K562 (cell line): ENCODE data around the gene CABP2. TPM values are rescaled to one million over a fixed set of nuclear protein-coding genes. Genes with fewer than 3 reads are reported as not detected.

Experiments used
- FIP1L1 ChIP-seq: fragments of 200-400 bp; formaldehyde crosslinking; IDR thresholded peaks from 2 replicates; pipeline ENCODE4 v1.6.1; 2018; ENCODE audit warnings: mild to moderate bottlenecking, low read depth, low read length; ENCODE audit not compliant: poor library complexity, severe bottlenecking
- GTF2E2 ChIP-seq: fragments of 200-800 bp; sonication (Bioruptor generic); IDR thresholded peaks from 2 replicates; pipeline ENCODE4 v1.6.1; 2016; ENCODE audit warnings: missing genetic modification characterization, missing compliant biosample characterization
- JUNB ChIP-seq: fragments of 450-650 bp; formaldehyde crosslinking; conservative IDR thresholded peaks from 2 replicates; pipeline ENCODE4 v1.4.0; 2020; ENCODE audit warnings: mild to moderate bottlenecking
- SIN3A ChIP-seq, 2 experiments: fragments of 150-350 bp in 1 of 2; IDR thresholded peaks; 2 replicates each; pipeline ENCODE4 v1.6.1; 2011 to 2016; ENCODE audit warnings: borderline replicate concordance in 2 of 2, low read depth in 2 of 2, low read length in 2 of 2, mild to moderate bottlenecking in 2 of 2, moderate library complexity in 2 of 2; ENCODE audit not compliant: control insufficient read depth in 1 of 2
- TFAM ChIP-seq: fragments of 250-450 bp; sonication (Bioruptor Pico); conservative IDR thresholded peaks from 2 replicates; pipeline ENCODE4 v1.5.0; 2021; ENCODE audit warnings: mild to moderate bottlenecking, moderate library complexity
- XRCC4 ChIP-seq: IDR thresholded peaks from one replicate; pipeline ENCODE4 v1.6.1; 2011; ENCODE audit not compliant: insufficient read depth, insufficient read length; ENCODE audit errors: extremely low read depth
- ZNF699 ChIP-seq: fragments of 250-450 bp; sonication (Bioruptor Pico); IDR thresholded peaks from 2 replicates; pipeline ENCODE4 v1.8.0; 2021; ENCODE audit warnings: mild to moderate bottlenecking, moderate library complexity; ENCODE audit not compliant: insufficient replicate concordance
- ZNF717 ChIP-seq: fragments of 250-450 bp; sonication (Bioruptor Pico); IDR thresholded peaks from 2 replicates; pipeline ENCODE4 v1.5.0; 2021
- polyA plus RNA-seq, 8 experiments: library from polyadenylated mRNA; depleted of rRNA in 4 of 8; stranded (reverse) in 5 of 8; unstranded in 3 of 8; fragments of >200 nt; fragmentation: Nextera tagmentation in 2 of 8; fragmentation: Illumina TruSeq in 1 of 8; extraction: Ambion mirVana in 2 of 8; extraction: Trizol in 1 of 8; gene quantifications; 2 replicates each; pipeline versions ENCODE4 v1.2.1 to v1.2.3, GENCODE V29; 2011 to 2014; ENCODE audit warnings: inconsistent platforms in 1 of 8, missing spikeins in 1 of 8
- total RNA-seq, 7 experiments: library from RNA; depleted of rRNA in 6 of 7; stranded (reverse); fragments of >200 nt in 6 of 7; fragmentation: Illumina TruSeq in 2 of 7; extraction: Trizol in 2 of 7; gene quantifications; 2 replicates each; pipeline versions ENCODE4 v1.2.1 to v1.2.3, GENCODE V29; 2011 to 2021; ENCODE audit warnings: low replicate concordance in 1 of 7
- TF ChIP-seq, protein P1 (sequence below): fragments of 200-600 bp; sonication (generic); IDR thresholded peaks from one replicate; pipeline ENCODE4 v1.6.1; 2012; ENCODE audit warnings: mild to moderate bottlenecking, low read depth, low read length, inconsistent platforms
- TF ChIP-seq, protein P2 (sequence below): fragments of 450-650 bp; formaldehyde crosslinking; IDR thresholded peaks from 2 replicates; pipeline ENCODE4 v1.4.0; 2022; ENCODE audit warnings: missing genetic modification characterization
- TF ChIP-seq, protein P3 (sequence below): fragments of 450-650 bp; IDR thresholded peaks from 2 replicates; pipeline ENCODE4 v1.7.1; 2018; ENCODE audit warnings: mild to moderate bottlenecking, low read depth; ENCODE audit not compliant: partially characterized antibody

CABP2 gene
- total and polyA plus RNA-seq, 9 of the 15 experiments (the other 6 are each of a cell fraction or from before 2014, with no cell fraction given): not detected

DNA sequence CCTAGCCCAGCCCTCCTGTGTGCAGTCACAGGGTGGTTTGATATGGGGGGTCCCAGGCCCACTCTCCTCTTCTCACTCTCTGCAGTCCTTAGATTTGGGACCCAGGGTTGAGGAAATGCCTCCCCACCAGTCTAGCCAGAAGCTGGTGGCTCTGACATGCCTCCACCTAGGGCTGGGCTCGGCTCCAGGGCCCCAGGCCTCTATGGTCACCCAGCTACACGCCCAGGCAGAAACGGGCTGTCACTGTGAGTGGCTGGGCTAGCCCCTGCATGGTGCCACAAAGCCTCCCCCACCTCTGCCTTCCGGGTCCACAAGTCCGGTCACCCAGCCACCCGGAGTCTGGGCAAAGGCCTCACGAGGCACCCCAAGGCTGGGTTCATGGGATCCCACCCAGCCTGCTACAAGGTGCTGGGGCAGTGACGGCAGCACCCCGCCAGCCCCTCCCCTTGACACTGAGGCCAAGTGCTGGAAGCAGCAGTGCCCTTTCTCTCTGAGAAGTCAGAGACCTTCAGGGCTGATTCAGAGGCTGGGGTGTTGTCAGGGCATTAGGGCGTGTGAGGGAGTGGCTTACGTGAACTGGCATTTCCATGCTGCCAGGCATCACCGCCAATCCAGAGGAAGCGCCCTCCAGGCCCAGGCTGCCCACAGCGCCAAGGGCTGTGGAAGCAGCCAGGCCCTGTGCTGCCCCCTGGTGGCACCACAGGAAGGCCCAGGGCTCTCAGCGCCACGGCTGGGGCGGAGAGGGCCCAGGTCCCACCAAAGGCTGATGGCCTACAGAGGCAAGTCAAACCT is 17.4 kb downstream of the CABP2 start (continued):
- TF ChIP-seq, protein P1, sequence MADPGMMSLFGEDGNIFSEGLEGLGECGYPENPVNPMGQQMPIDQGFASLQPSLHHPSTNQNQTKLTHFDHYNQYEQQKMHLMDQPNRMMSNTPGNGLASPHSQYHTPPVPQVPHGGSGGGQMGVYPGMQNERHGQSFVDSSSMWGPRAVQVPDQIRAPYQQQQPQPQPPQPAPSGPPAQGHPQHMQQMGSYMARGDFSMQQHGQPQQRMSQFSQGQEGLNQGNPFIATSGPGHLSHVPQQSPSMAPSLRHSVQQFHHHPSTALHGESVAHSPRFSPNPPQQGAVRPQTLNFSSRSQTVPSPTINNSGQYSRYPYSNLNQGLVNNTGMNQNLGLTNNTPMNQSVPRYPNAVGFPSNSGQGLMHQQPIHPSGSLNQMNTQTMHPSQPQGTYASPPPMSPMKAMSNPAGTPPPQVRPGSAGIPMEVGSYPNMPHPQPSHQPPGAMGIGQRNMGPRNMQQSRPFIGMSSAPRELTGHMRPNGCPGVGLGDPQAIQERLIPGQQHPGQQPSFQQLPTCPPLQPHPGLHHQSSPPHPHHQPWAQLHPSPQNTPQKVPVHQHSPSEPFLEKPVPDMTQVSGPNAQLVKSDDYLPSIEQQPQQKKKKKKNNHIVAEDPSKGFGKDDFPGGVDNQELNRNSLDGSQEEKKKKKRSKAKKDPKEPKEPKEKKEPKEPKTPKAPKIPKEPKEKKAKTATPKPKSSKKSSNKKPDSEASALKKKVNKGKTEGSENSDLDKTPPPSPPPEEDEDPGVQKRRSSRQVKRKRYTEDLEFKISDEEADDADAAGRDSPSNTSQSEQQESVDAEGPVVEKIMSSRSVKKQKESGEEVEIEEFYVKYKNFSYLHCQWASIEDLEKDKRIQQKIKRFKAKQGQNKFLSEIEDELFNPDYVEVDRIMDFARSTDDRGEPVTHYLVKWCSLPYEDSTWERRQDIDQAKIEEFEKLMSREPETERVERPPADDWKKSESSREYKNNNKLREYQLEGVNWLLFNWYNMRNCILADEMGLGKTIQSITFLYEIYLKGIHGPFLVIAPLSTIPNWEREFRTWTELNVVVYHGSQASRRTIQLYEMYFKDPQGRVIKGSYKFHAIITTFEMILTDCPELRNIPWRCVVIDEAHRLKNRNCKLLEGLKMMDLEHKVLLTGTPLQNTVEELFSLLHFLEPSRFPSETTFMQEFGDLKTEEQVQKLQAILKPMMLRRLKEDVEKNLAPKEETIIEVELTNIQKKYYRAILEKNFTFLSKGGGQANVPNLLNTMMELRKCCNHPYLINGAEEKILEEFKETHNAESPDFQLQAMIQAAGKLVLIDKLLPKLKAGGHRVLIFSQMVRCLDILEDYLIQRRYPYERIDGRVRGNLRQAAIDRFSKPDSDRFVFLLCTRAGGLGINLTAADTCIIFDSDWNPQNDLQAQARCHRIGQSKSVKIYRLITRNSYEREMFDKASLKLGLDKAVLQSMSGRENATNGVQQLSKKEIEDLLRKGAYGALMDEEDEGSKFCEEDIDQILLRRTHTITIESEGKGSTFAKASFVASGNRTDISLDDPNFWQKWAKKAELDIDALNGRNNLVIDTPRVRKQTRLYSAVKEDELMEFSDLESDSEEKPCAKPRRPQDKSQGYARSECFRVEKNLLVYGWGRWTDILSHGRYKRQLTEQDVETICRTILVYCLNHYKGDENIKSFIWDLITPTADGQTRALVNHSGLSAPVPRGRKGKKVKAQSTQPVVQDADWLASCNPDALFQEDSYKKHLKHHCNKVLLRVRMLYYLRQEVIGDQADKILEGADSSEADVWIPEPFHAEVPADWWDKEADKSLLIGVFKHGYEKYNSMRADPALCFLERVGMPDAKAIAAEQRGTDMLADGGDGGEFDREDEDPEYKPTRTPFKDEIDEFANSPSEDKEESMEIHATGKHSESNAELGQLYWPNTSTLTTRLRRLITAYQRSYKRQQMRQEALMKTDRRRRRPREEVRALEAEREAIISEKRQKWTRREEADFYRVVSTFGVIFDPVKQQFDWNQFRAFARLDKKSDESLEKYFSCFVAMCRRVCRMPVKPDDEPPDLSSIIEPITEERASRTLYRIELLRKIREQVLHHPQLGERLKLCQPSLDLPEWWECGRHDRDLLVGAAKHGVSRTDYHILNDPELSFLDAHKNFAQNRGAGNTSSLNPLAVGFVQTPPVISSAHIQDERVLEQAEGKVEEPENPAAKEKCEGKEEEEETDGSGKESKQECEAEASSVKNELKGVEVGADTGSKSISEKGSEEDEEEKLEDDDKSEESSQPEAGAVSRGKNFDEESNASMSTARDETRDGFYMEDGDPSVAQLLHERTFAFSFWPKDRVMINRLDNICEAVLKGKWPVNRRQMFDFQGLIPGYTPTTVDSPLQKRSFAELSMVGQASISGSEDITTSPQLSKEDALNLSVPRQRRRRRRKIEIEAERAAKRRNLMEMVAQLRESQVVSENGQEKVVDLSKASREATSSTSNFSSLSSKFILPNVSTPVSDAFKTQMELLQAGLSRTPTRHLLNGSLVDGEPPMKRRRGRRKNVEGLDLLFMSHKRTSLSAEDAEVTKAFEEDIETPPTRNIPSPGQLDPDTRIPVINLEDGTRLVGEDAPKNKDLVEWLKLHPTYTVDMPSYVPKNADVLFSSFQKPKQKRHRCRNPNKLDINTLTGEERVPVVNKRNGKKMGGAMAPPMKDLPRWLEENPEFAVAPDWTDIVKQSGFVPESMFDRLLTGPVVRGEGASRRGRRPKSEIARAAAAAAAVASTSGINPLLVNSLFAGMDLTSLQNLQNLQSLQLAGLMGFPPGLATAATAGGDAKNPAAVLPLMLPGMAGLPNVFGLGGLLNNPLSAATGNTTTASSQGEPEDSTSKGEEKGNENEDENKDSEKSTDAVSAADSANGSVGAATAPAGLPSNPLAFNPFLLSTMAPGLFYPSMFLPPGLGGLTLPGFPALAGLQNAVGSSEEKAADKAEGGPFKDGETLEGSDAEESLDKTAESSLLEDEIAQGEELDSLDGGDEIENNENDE: no peak
- TF ChIP-seq TFAM (CRISPR knock-in tag) (no peak), SIN3A (IDR thresholded peaks at IDR 0.05; ENCODE audit: borderline replicate concordance in 2 of 2, control insufficient read depth in 1 of 2, low read depth in 2 of 2, low read length in 2 of 2) (no peak), GTF2E2 (tag) (no peak), XRCC4 (no peak), FIP1L1 (no peak), JUNB (CRISPR knock-in tag) (no peak), ZNF717 (CRISPR knock-in tag) (no peak), ZNF699 (CRISPR knock-in tag) (no peak)
- TF ChIP-seq, protein P2, sequence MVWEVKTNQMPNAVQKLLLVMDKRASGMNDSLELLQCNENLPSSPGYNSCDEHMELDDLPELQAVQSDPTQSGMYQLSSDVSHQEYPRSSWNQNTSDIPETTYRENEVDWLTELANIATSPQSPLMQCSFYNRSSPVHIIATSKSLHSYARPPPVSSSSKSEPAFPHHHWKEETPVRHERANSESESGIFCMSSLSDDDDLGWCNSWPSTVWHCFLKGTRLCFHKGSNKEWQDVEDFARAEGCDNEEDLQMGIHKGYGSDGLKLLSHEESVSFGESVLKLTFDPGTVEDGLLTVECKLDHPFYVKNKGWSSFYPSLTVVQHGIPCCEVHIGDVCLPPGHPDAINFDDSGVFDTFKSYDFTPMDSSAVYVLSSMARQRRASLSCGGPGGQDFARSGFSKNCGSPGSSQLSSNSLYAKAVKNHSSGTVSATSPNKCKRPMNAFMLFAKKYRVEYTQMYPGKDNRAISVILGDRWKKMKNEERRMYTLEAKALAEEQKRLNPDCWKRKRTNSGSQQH (CRISPR knock-in tag): peak; percentile 64; the same call in 1 of the 2 replicates
- TF ChIP-seq, protein P3, sequence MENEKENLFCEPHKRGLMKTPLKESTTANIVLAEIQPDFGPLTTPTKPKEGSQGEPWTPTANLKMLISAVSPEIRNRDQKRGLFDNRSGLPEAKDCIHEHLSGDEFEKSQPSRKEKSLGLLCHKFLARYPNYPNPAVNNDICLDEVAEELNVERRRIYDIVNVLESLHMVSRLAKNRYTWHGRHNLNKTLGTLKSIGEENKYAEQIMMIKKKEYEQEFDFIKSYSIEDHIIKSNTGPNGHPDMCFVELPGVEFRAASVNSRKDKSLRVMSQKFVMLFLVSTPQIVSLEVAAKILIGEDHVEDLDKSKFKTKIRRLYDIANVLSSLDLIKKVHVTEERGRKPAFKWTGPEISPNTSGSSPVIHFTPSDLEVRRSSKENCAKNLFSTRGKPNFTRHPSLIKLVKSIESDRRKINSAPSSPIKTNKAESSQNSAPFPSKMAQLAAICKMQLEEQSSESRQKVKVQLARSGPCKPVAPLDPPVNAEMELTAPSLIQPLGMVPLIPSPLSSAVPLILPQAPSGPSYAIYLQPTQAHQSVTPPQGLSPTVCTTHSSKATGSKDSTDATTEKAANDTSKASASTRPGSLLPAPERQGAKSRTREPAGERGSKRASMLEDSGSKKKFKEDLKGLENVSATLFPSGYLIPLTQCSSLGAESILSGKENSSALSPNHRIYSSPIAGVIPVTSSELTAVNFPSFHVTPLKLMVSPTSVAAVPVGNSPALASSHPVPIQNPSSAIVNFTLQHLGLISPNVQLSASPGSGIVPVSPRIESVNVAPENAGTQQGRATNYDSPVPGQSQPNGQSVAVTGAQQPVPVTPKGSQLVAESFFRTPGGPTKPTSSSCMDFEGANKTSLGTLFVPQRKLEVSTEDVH: no peak
